ENCODE measurements around the gene FRMD4A.

DNA sequence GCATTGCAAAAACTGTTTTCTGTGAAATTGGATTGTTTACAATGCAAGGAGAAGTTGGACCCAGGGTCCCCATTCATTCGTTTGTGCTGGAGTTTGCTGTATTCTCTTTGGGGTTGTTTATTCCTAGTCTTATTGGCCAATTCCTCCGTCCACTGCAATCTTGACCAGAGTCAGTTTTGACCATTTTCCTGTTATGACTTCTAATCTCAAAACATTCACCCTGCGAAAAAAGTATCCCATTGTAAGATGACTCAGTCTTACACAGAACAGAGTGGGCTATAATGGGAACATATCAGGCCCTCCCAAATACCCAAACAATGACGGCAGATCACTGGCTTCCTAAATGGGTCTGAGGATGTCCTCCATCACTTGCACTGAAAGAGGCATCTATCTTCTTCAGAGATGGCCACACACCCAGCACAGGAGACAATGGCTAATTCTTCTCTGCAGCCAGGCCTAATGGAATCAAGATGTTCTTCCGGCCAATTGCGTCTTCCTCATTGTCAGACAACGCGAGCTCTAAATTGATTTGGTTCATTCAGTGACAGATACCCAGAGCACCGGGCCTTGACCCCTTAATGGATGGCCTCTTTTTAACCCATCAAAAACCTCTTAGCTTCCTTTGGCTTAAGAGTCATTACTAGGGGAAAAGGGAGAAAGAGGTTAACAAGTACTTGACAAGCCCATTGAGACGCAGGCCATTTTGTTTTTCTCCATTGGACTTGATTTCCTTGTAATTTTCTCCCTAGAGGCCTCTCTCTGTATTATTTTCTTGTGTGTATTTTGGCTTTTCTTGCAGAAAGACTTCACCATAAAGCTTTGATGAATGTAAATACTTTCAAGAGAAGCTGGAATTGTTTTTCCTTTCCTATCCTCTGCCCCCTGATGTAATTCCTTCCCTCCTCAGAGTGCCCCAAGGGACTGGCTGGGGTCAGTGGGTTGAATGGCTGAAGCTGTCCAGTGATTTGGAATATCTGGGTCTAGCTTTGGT is 614.3 kb downstream of the FRMD4A start:
- TF ChIP-seq, protein P1, sequence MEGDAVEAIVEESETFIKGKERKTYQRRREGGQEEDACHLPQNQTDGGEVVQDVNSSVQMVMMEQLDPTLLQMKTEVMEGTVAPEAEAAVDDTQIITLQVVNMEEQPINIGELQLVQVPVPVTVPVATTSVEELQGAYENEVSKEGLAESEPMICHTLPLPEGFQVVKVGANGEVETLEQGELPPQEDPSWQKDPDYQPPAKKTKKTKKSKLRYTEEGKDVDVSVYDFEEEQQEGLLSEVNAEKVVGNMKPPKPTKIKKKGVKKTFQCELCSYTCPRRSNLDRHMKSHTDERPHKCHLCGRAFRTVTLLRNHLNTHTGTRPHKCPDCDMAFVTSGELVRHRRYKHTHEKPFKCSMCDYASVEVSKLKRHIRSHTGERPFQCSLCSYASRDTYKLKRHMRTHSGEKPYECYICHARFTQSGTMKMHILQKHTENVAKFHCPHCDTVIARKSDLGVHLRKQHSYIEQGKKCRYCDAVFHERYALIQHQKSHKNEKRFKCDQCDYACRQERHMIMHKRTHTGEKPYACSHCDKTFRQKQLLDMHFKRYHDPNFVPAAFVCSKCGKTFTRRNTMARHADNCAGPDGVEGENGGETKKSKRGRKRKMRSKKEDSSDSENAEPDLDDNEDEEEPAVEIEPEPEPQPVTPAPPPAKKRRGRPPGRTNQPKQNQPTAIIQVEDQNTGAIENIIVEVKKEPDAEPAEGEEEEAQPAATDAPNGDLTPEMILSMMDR (IDR thresholded peaks at IDR 0.05), result no peak; the same call in 1 of the 2 replicates
- TF ChIP-seq, protein P2, sequence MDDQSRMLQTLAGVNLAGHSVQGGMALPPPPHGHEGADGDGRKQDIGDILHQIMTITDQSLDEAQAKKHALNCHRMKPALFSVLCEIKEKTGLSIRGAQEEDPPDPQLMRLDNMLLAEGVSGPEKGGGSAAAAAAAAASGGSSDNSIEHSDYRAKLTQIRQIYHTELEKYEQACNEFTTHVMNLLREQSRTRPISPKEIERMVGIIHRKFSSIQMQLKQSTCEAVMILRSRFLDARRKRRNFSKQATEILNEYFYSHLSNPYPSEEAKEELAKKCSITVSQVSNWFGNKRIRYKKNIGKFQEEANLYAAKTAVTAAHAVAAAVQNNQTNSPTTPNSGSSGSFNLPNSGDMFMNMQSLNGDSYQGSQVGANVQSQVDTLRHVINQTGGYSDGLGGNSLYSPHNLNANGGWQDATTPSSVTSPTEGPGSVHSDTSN (IDR thresholded peaks at IDR 0.05), result peak; percentile 96
